Raji (cell line): ENCODE results near the gene SUSD6.

Experiments
- POLR2A ChIP-seq: IDR thresholded peaks from 2 replicates; pipeline ENCODE4 v1.6.1; 2011; ENCODE audit warnings: low read depth, low read length, control low read depth; ENCODE audit not compliant: insufficient read depth

SUSD6 gene

GRCh38 chr14:69713993-69714679 lies 102.7 kb downstream of the SUSD6 start:
- no peak for TF ChIP-seq POLR2A

GRCh38 chr14:69715725-69716477 lies 104.5 kb downstream of the SUSD6 start:
- TF ChIP-seq POLR2A: no peak

GRCh38 chr14:69716478-69717187 lies 105.2 kb downstream of the SUSD6 start:
- no peak for TF ChIP-seq POLR2A

- no peak for TF ChIP-seq POLR2A
Measured at GRCh38 chr14:69719501-69719951, 108.1 kb downstream of the SUSD6 start.

- no peak for TF ChIP-seq POLR2A
Measured at GRCh38 chr14:69720912-69721311, 109.5 kb downstream of the SUSD6 start.

- no peak for TF ChIP-seq POLR2A
Measured at GRCh38 chr14:69726761-69727511, 115.5 kb downstream of the SUSD6 start.

GRCh38 chr14:69727860-69728259 lies 116.5 kb downstream of the SUSD6 start:
- TF ChIP-seq POLR2A: no peak

GRCh38 chr14:69741055-69741454 lies 129.7 kb downstream of the SUSD6 start:
- no peak for TF ChIP-seq POLR2A

GRCh38 chr14:69749956-69750355 lies 138.6 kb downstream of the SUSD6 start:
- TF ChIP-seq POLR2A: no peak

GRCh38 chr14:69750495-69750894 lies 139.1 kb downstream of the SUSD6 start:
- TF ChIP-seq POLR2A: no peak

GRCh38 chr14:69752773-69753172 lies 141.4 kb downstream of the SUSD6 start:
- TF ChIP-seq POLR2A: no peak

- TF ChIP-seq POLR2A: no peak
Measured at GRCh38 chr14:69753860-69754259, 142.5 kb downstream of the SUSD6 start.

- TF ChIP-seq POLR2A: no peak
Measured at GRCh38 chr14:69754487-69754886, 143.1 kb downstream of the SUSD6 start.

GRCh38 chr14:69755296-69755695 lies 143.9 kb downstream of the SUSD6 start:
- TF ChIP-seq POLR2A: no peak

GRCh38 chr14:69755784-69756183 lies 144.4 kb downstream of the SUSD6 start:
- TF ChIP-seq POLR2A: no peak
